Measurements from ENCODE around the gene PPP2R1A.
"Not testable (repeated sequence)": the region's sequence is repeated elsewhere in the genome, so short reads cannot be mapped to it uniquely, and the experiment has no call there.

- TF ChIP-seq CTCF, POLR2A (IDR thresholded peaks at IDR 0.05): not testable (repeated sequence)
These were observed 75.7 kb downstream of the PPP2R1A start for GRCh38 chr19:52265556-52265955.

Data from upper lobe of left lung (tissue), 4 donors.